Esophagus squamous epithelium (tissue), 5 donors: ENCODE results near the gene ABHD11. TPM values are rescaled to one million over a fixed set of nuclear protein-coding genes. Genes with fewer than 3 reads are reported as not detected.
"Not testable (repeated sequence)": the region's sequence is repeated elsewhere in the genome, so short reads cannot be mapped to it uniquely, and the experiment has no call there.

Experiments used
- DNase-seq: peaks from one replicate; lab custom pipeline; 2025; lab: John Stamatoyannopoulos, UW
- H3K27ac ChIP-seq, 4 donors: fragments of 200-600 bp; sonication (generic); one replicate each; pipeline ENCODE4 v1.5.1; 2016 to 2019; ENCODE audit warnings: mild to moderate bottlenecking in 1 of 4
- H3K27me3 ChIP-seq, 4 donors: fragments of 200-600 bp; sonication (generic); 1 replicate in 3 of 4; 2 replicates in 1 of 4; pipeline versions ENCODE4 v1.5.1 to v1.6.0; 2017 to 2021; ENCODE audit warnings: antibody characterized with exemption in 1 of 4
- H3K36me3 ChIP-seq, 3 donors: fragments of 200-600 bp; sonication (generic); one replicate each; pipeline ENCODE4 v1.5.1; 2016 to 2019
- H3K4me1 ChIP-seq, 3 donors: fragments of 200-600 bp; sonication (generic); one replicate each; pipeline ENCODE4 v1.5.1; 2017 to 2019
- H3K4me3 ChIP-seq, 4 donors: fragments of 200-600 bp; sonication (generic); 1 replicate in 3 of 4; 2 replicates in 1 of 4; pipeline ENCODE4 v1.5.1; 2016 to 2019; ENCODE audit warnings: mild to moderate bottlenecking in 2 of 4, moderate library complexity in 1 of 4
- H3K9me3 ChIP-seq, 3 donors: fragments of 200-600 bp; sonication (generic); one replicate each; pipeline ENCODE4 v1.5.1; 2016 to 2019
- POLR2A ChIP-seq, 4 donors: fragments of 450-650 bp; IDR thresholded peaks; one replicate each; pipeline ENCODE4 v1.6.1; 2017; ENCODE audit warnings: antibody characterized with exemption in 4 of 4, mild to moderate bottlenecking in 4 of 4, moderate library complexity in 3 of 4
- WGBS, 2 donors: methylation state at CpG; one replicate each; pipeline ENCODE4 v1.1.5; 2018; 5-methylcytosine and 5-hydroxymethylcytosine counted together
- intact Hi-C: fragments of 100-400 bp; cut with DNase I; formaldehyde crosslinking; loops from one replicate; pipeline ENCODE4 v1.15.0; 2022
- total RNA-seq, 4 donors: library from RNA; depleted of rRNA; stranded (reverse); fragments of >200 nt; gene quantifications; one replicate each; pipeline ENCODE4 v1.1.0, GENCODE V29; 2016
- TF ChIP-seq, protein P1 (sequence below), 6 experiments: fragments of 450-650 bp in 4 of 6; fragments of 200-600 bp in 2 of 6; sonication (generic) in 2 of 6; IDR thresholded peaks; one replicate each; pipeline ENCODE4 v1.5.1; 2016 to 2019; ENCODE audit warnings: antibody characterized with exemption in 6 of 6, mild to moderate bottlenecking in 4 of 6, moderate library complexity in 4 of 6
- donor health status: DM: yes; HTN: yes; CAD: no.

The ABHD11 gene
- total RNA-seq, 4 donors from 2014 or later = 8.3 to 22.6 (median 19.3) TPM

DNA sequence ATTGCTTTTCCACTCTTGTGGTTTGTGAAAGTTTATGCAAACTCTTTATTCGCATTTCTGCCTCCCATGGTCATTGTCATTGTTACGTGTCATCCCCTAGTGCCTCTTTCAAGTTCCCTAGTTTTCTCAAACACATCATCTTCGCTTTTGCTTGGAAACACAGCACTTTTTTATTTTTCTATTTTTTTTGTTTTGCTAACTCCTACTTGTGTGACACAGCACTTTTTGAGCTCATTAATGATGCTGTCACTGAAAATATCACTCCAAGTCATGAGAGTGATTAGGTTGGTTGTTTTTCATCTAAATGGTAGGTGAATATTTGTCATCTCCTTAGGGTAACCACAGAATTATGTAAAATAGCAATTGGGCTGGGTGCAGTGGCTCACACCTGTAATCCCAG lies 10.7 kb downstream of the ABHD11 start:
- Histone ChIP-seq H3K4me1 (peaks cover 0 to 3% (median 0%) of the 10 kb centered on the region in 3 donors), H3K36me3 (no peaks in the 10 kb centered on the region), H3K27ac (no peak overlapping the region), H3K9me3 (no peaks in the 10 kb centered on the region), H3K4me3 (no peak overlapping the region), H3K27me3 (peaks cover 0 to 26% (median 0%) of the 10 kb centered on the region in 4 donors)
- intact Hi-C loops = loop anchor here (5.0 to 10.0 kb wide), 2 partner anchors 53 to 121 kb away; no protein-coding TSS in a partner anchor
- no peak for DNase-seq
- 61 to 73% methylated on average over 3 of the region's 3 CpGs for WGBS, 2 donors
- TF ChIP-seq, protein P1, sequence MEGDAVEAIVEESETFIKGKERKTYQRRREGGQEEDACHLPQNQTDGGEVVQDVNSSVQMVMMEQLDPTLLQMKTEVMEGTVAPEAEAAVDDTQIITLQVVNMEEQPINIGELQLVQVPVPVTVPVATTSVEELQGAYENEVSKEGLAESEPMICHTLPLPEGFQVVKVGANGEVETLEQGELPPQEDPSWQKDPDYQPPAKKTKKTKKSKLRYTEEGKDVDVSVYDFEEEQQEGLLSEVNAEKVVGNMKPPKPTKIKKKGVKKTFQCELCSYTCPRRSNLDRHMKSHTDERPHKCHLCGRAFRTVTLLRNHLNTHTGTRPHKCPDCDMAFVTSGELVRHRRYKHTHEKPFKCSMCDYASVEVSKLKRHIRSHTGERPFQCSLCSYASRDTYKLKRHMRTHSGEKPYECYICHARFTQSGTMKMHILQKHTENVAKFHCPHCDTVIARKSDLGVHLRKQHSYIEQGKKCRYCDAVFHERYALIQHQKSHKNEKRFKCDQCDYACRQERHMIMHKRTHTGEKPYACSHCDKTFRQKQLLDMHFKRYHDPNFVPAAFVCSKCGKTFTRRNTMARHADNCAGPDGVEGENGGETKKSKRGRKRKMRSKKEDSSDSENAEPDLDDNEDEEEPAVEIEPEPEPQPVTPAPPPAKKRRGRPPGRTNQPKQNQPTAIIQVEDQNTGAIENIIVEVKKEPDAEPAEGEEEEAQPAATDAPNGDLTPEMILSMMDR (IDR thresholded peaks at IDR 0.05) = no peak
- no peak for TF ChIP-seq POLR2A (IDR thresholded peaks at IDR 0.05)

DNA sequence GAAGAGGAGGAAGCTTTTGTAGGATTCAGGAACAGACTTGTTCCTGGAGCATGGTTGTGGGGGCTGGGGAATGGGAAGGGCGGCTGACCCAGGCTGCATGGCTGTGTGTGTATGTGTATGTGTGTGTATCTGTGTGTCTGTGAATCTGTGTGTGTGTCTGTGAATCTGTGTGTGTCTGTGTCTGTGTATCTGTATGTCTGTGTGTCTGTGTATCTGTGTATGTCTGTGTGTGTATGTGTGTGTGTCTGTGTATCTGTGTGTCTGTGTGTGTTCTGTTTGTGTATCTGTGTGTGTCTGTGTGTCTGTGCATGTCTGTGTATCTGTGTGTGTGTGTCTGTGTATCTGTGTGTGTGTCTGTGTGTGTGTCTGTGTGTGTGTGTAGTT lies 12.5 kb downstream of the ABHD11 start:
- no peak for TF ChIP-seq POLR2A (IDR thresholded peaks at IDR 0.05)
- TF ChIP-seq, protein P1 (IDR thresholded peaks at IDR 0.05) = no peak
- H3K4me3 ChIP-seq = no peak overlapping the region
- 38 to 50% methylated on average over 1 of the region's 1 CpG for WGBS, 2 donors
- peaks cover 0 to 26% (median 0%) of the 10 kb centered on the region in 4 donors for H3K27me3 ChIP-seq
- H3K9me3 ChIP-seq = no peaks in the 10 kb centered on the region
- no peak overlapping the region for H3K27ac ChIP-seq
- peaks cover 0 to 16% (median 2%) of the 10 kb centered on the region in 3 donors for H3K4me1 ChIP-seq
- DNase-seq = no peak
- H3K36me3 ChIP-seq = no peaks in the 10 kb centered on the region
- intact Hi-C loops = loop anchor here (5.0 to 10.0 kb wide), 2 partner anchors 51 to 119 kb away; no protein-coding TSS in a partner anchor

DNA sequence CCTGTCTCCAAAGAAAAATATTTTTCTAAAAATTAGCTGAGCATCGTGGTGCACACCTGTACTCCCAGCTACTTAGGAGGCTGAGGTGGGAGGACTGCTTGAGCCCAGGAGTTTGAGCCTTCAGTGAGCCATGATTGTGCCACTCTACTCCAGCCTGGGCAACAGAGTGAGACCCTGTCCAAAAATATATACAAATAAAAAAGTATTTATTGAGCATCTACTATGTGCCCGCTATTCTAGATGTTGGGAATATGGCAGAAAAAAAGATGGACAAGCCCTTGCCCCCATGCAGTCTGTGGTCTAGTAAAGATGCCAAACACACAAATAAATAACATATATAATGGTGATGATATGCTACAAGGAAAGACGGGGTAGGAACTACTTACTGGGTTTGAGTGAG lies 14.8 kb downstream of the ABHD11 start:
- no peak overlapping the region for H3K27ac ChIP-seq
- no peak overlapping the region for H3K4me3 ChIP-seq
- intact Hi-C loops = loop anchor here (10.0 kb wide), 1 partner anchor 49 kb away; no protein-coding TSS in a partner anchor
- no peaks in the 10 kb centered on the region for H3K9me3 ChIP-seq
- H3K27me3 ChIP-seq = peaks cover 0 to 27% (median 0%) of the 10 kb centered on the region in 4 donors
- WGBS, 2 donors = 77 to 80% methylated on average over 2 to 3 of the region's 3 CpGs
- TF ChIP-seq POLR2A (IDR thresholded peaks at IDR 0.05) = no peak
- TF ChIP-seq, protein P1 (IDR thresholded peaks at IDR 0.05) = no peak
- H3K36me3 ChIP-seq = no peaks in the 10 kb centered on the region
- peaks cover 9 to 28% (median 11%) of the 10 kb centered on the region in 3 donors for H3K4me1 ChIP-seq
- no peak for DNase-seq

DNA sequence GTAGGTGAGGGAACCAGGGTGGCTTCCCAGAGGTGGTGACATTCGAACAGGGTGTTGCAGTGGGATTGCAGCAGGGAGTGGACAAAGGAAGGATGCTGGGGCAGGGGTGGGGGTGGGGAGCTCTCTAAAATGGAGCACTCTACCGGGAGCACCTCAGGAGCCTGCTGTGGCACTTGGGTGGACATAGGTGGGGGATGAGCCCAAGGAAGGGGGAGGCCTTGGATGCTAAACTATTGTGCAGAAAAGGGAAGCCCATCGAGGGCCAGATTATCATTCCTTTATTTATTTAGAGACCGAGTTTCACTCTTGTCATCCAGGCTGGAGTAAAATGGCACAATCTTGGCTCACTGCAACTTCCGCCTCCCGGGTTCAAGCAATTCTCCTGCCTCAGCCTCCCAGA lies 15.8 kb downstream of the ABHD11 start:
- H3K9me3 ChIP-seq = no peaks in the 10 kb centered on the region
- H3K27ac ChIP-seq = no peak overlapping the region
- no peak for DNase-seq
- WGBS, 2 donors = 64 to 70% methylated on average over 6 of the region's 6 CpGs
- H3K4me1 ChIP-seq = peaks cover 20 to 38% (median 22%) of the 10 kb centered on the region in 3 donors
- H3K27me3 ChIP-seq = peaks cover 0 to 25% (median 0%) of the 10 kb centered on the region in 4 donors
- TF ChIP-seq, protein P1 (IDR thresholded peaks at IDR 0.05) = no peak
- TF ChIP-seq POLR2A (IDR thresholded peaks at IDR 0.05) = no peak
- intact Hi-C loops = loop anchor here (10.0 kb wide), 1 partner anchor 48 kb away; no protein-coding TSS in a partner anchor
- H3K36me3 ChIP-seq = no peaks in the 10 kb centered on the region
- H3K4me3 ChIP-seq = no peak overlapping the region

DNA sequence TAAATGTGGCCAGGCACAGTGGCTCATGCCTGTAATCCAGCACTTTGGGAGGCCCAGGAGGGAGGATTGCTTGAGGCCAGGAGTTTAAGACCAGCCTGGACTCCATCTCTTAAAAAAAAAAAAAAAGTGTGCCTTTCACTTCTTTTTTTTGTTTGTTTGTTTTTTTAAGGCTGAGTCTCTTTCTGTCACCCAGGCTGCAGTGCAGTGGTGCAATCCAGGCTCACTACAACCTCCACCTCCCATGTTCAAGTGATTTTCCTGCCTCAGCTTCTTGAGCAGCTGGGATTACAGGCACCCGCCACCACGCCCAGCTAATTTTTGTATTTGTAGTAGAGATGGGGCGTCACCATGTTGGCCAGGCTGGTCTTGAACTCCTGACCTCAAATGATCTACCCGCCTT lies 16.4 kb downstream of the ABHD11 start:
- intact Hi-C loops = loop anchor here (10.0 kb wide), 1 partner anchor 47 kb away; no protein-coding TSS in a partner anchor
- H3K4me3 ChIP-seq, DNase-seq, H3K9me3 ChIP-seq, H3K36me3 ChIP-seq, H3K27ac ChIP-seq: not testable (repeated sequence)
- WGBS, 2 donors = 44 to 59% methylated on average over 4 of the region's 4 CpGs
- Histone ChIP-seq H3K27me3 (peaks cover 0 to 20% (median 0%) of the 10 kb centered on the region in 4 donors), H3K4me1 (peaks cover 26 to 44% (median 26%) of the 10 kb centered on the region in 3 donors)
